Smooth muscle cell of the brain vasculature (primary cell): ENCODE measurements around the gene TBRG1.
"Not testable (repeated sequence)": the region's sequence is repeated elsewhere in the genome, so short reads cannot be mapped to it uniquely, and the experiment has no call there.

ENCODE experiments used
- DNase-seq: peaks from one replicate; pipeline ENCODE4 v3.0.0-alpha.2; 2012; ENCODE audit warnings: low read depth, low spot score

TBRG1 gene

GRCh38 chr11:124622531-124623451 lies at the start of gene TBRG1:
TSS of gene TBRG1 (plus strand) at chr11:124622864. CDS start at chr11:124623084, 220 bp downstream.
- peak; percentile 78 for DNase-seq

- DNase-seq = no peak
Measured at GRCh38 chr11:124577716-124578427, 44.8 kb upstream of the TBRG1 start.

GRCh38 chr11:124578761-124579160 lies 43.9 kb upstream of the TBRG1 start:
- DNase-seq = no peak

- DNase-seq = no peak
Measured at GRCh38 chr11:124581817-124582216, 40.8 kb upstream of the TBRG1 start.

- DNase-seq = no peak
Measured at GRCh38 chr11:124582565-124582964, 40.1 kb upstream of the TBRG1 start.

GRCh38 chr11:124583781-124584180 lies 38.9 kb upstream of the TBRG1 start:
- DNase-seq = no peak

- DNase-seq = no peak
Measured at GRCh38 chr11:124584681-124585372, 37.8 kb upstream of the TBRG1 start.

GRCh38 chr11:124586238-124586860 lies 36.3 kb upstream of the TBRG1 start:
- peak; percentile 54 for DNase-seq

- DNase-seq = no peak
Measured at GRCh38 chr11:124591430-124591829, 31.2 kb upstream of the TBRG1 start.

GRCh38 chr11:124592627-124593026 lies 30.0 kb upstream of the TBRG1 start:
- DNase-seq = no peak

- DNase-seq = no peak
Measured at GRCh38 chr11:124595302-124595701, 27.4 kb upstream of the TBRG1 start.

GRCh38 chr11:124597626-124598025 lies 25.0 kb upstream of the TBRG1 start:
- no peak for DNase-seq

- no peak for DNase-seq
Measured at GRCh38 chr11:124600621-124601320, 21.9 kb upstream of the TBRG1 start.

GRCh38 chr11:124602193-124602592 lies 20.5 kb upstream of the TBRG1 start:
- DNase-seq = no peak

GRCh38 chr11:124602723-124603122 lies 19.9 kb upstream of the TBRG1 start:
- not testable (repeated sequence) for DNase-seq

- DNase-seq = no peak
Measured at GRCh38 chr11:124605719-124606118, 16.9 kb upstream of the TBRG1 start.

GRCh38 chr11:124608147-124608546 lies 14.5 kb upstream of the TBRG1 start:
- DNase-seq = no peak

- DNase-seq = no peak
Measured at GRCh38 chr11:124610295-124610694, 12.4 kb upstream of the TBRG1 start.

GRCh38 chr11:124611064-124611463 lies 11.6 kb upstream of the TBRG1 start, which contains the start of gene PANX3:
TSS of gene PANX3 (plus strand) at chr11:124611428. CDS start at chr11:124611557, 129 bp downstream.
- DNase-seq = no peak

GRCh38 chr11:124612045-124612444 lies 10.6 kb upstream of the TBRG1 start:
- DNase-seq = no peak
